HG03520 (cell line): ENCODE data around the gene CHRNA7.
"Not testable (repeated sequence)": the region's sequence is repeated elsewhere in the genome, so short reads cannot be mapped to it uniquely, and the experiment has no call there.

Source experiments
- ATAC-seq: cut with Tn5 transposase; IDR thresholded peaks from one replicate; pipeline ENCODE4 v1.9.1; 2021; ENCODE audit warnings: mild to moderate bottlenecking, moderate library complexity; ENCODE audit not compliant: unreplicated experiment

The CHRNA7 gene

GRCh38 chr15:32119694-32120330 is 89.5 kb downstream of the CHRNA7 start:
- ATAC-seq, result no peak

GRCh38 chr15:32120577-32121383 is 90.5 kb downstream of the CHRNA7 start:
- no peak for ATAC-seq

- no peak for ATAC-seq
Observed at GRCh38 chr15:32121384-32121695, 91.0 kb downstream of the CHRNA7 start.

DNA sequence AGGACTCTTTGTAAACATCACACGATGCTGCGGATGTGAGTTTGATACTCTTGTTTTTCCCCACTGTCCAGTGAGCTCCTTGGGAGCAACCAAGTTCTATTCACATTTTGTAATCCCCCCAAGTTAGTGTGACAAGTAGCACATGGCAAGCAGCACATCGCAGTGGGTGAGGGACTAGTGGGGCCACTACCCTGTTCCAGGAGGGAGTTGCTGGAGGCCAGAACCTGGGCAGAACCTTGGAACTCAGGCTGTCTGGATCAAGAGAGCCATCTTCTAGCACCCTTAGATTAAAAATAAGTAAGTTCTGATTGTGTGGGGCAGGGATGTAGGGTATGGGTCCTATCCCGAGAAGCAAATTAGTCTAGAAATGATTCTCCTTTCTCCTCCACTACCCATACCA is 91.7 kb downstream of the CHRNA7 start:
- ATAC-seq, result no peak

- ATAC-seq, result no peak
Observed at GRCh38 chr15:32123473-32123872, 93.2 kb downstream of the CHRNA7 start.

DNA sequence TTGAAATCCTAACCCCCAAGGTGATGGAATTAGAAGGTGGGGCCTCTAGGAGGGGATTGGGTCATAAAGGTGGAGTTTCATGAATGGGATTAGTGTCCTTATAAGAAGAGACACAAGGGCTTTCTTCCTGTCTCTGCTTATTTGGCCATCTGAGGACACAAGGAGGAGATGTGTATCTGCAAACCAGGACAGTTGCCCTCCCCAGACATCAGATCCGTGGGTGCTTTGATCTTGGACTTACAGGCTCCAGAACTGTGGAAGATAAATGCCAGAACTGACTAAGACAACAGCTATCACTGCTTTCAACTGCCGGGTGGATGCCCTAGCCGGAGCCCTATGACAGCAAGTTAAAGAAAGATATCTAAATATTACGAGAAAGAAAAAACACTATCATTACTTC is 94.4 kb downstream of the CHRNA7 start:
- ATAC-seq, result no peak

- no peak for ATAC-seq
Observed at GRCh38 chr15:32125595-32125994, 95.3 kb downstream of the CHRNA7 start.

GRCh38 chr15:32129815-32130214 is 99.5 kb downstream of the CHRNA7 start:
- no peak for ATAC-seq

DNA sequence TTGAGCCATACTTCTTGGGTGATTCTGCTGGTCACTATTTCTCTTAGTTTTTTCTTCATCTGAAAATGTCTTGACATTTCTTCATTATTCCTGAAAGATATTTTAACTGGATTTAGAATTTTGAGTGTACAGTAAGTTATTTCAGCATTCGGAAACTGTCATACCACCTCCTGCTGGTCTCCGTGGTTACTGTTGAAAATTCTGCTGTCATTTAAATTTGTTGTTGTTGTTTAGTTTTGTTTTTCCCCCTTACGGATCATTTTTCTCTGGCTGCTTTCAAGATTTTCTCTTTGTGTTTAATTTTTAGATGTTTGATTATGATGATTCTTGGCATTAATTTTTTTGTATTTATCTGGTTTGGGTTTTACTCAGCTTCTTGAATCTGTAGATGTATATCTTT is 100.5 kb downstream of the CHRNA7 start:
- ATAC-seq, result no peak

GRCh38 chr15:32131803-32132202 is 101.5 kb downstream of the CHRNA7 start:
- no peak for ATAC-seq

- no peak for ATAC-seq
Observed at GRCh38 chr15:32132859-32133258, 102.5 kb downstream of the CHRNA7 start.

GRCh38 chr15:32134842-32135241 is 104.5 kb downstream of the CHRNA7 start:
- no peak for ATAC-seq

DNA sequence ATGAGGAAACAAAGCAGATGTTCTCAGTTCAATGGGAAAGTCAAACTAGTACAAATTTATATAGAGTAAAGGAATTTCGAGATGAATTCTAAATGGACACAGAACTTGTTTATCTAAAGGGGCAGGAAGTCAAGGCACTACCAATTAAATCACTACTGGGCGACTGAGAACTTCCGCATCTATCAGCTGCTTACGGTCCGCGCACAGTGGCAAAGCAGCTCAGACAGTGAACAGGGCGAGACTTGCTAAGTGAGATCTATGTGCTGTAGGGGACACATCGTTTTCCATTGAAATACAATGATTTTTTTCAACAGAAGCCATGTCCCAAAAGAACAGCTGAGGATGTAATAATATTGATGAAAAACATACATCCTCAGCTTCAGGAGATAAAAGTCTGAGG is 105.0 kb downstream of the CHRNA7 start:
- ATAC-seq, result no peak

- ATAC-seq, result not testable (repeated sequence)
Observed at GRCh38 chr15:32145512-32145911, 115.2 kb downstream of the CHRNA7 start.

GRCh38 chr15:32148833-32149555 is 118.7 kb downstream of the CHRNA7 start:
- ATAC-seq, result no peak

DNA sequence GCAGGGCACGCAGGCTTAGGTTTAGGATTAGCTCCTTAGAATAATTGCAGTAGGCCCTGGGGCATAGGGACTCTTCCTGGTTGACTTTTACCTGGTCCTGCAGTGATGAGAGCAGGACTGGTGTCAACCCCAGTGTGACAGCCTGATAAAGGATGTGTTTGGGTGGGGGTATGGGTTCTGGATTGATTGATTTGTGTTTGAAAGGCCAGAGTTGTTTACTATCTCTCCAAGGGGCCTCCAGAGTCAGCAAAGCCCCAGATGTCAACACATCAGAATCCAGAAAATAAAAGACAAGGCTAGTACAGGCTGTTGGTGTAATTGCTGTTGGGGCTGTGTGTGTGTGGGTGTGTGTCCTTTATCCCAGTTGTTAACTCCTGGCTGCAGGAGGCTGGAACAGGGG is 122.3 kb downstream of the CHRNA7 start:
- no peak for ATAC-seq

- ATAC-seq, result not testable (repeated sequence)
Observed at GRCh38 chr15:32153868-32154623, 123.7 kb downstream of the CHRNA7 start.

- not testable (repeated sequence) for ATAC-seq
Observed at GRCh38 chr15:32162143-32162542, 131.8 kb downstream of the CHRNA7 start.

GRCh38 chr15:32164065-32164464 is 133.8 kb downstream of the CHRNA7 start:
- not testable (repeated sequence) for ATAC-seq

- ATAC-seq, result not testable (repeated sequence)
Observed at GRCh38 chr15:32164747-32165146, 134.4 kb downstream of the CHRNA7 start.

- not testable (repeated sequence) for ATAC-seq
Observed at GRCh38 chr15:32165775-32166174, 135.5 kb downstream of the CHRNA7 start.
